MM.1S (cell line): ENCODE results near the gene RP2.

Source experiments
- DNase-seq: peaks from one replicate; pipeline ENCODE4 v3.0.0-alpha.2; 2015
- H2AFZ ChIP-seq: fragments of 300-600 bp; sonication (generic); 2 replicates; pipeline ENCODE4 v1.6.0; 2016; ENCODE audit warnings: antibody characterized with exemption, low read length
- H3F3A ChIP-seq: fragments of 300-600 bp; sonication (generic); 2 replicates; pipeline ENCODE4 v1.6.1; 2016; ENCODE audit warnings: mild to moderate bottlenecking, antibody characterized with exemption, low read length, moderate library complexity, mixed read lengths; ENCODE audit not compliant: insufficient read depth
- H3K27ac ChIP-seq: fragments of 300-600 bp; sonication (generic); 2 replicates; pipeline ENCODE4 v1.5.1; 2016; ENCODE audit warnings: mild to moderate bottlenecking, low read length
- H3K27me3 ChIP-seq: fragments of 300-600 bp; sonication (generic); replicated peaks from 2 replicates; pipeline ENCODE4 v1.6.0; 2016; ENCODE audit warnings: low read length; ENCODE audit not compliant: insufficient read depth
- H3K36me3 ChIP-seq: fragments of 300-600 bp; sonication (generic); replicated peaks from 2 replicates; pipeline ENCODE4 v1.6.1; 2016; ENCODE audit warnings: mild to moderate bottlenecking, low read length, mixed read lengths; ENCODE audit not compliant: insufficient read depth
- H3K4me1 ChIP-seq: fragments of 300-600 bp; sonication (generic); 2 replicates; pipeline ENCODE4 v1.6.1; 2016; ENCODE audit warnings: low read length, mixed read lengths
- H3K4me2 ChIP-seq: fragments of 300-600 bp; sonication (generic); 2 replicates; pipeline ENCODE4 v1.6.0; 2016; ENCODE audit warnings: low read depth, low read length
- H3K4me3 ChIP-seq: fragments of 300-600 bp; sonication (generic); 2 replicates; pipeline ENCODE4 v1.5.1; 2016; ENCODE audit warnings: low read length, mixed read lengths
- H3K79me2 ChIP-seq: fragments of 300-600 bp; sonication (generic); 2 replicates; pipeline ENCODE4 v1.6.1; 2016; ENCODE audit warnings: mixed run types, low read length, mixed read lengths
- H3K9ac ChIP-seq: fragments of 300-600 bp; sonication (generic); 2 replicates; pipeline ENCODE4 v1.6.1; 2016; ENCODE audit warnings: low read length, mixed read lengths
- H3K9me2 ChIP-seq: fragments of 300-600 bp; sonication (generic); replicated peaks from 2 replicates; pipeline ENCODE4 v1.6.1; 2016; ENCODE audit warnings: mild to moderate bottlenecking, low read length, mixed read lengths; ENCODE audit not compliant: insufficient read depth
- H3K9me3 ChIP-seq: fragments of 300-600 bp; sonication (generic); replicated peaks from 2 replicates; pipeline ENCODE4 v1.6.1; 2016; ENCODE audit warnings: mild to moderate bottlenecking, low read length, mixed read lengths; ENCODE audit not compliant: insufficient read depth
- H4K20me1 ChIP-seq: fragments of 300-600 bp; sonication (generic); 2 replicates; pipeline ENCODE4 v1.6.1; 2016; ENCODE audit warnings: mild to moderate bottlenecking, low read length, moderate library complexity, mixed read lengths; ENCODE audit not compliant: insufficient read depth
- EZH2 ChIP-seq: fragments of 300-600 bp; sonication (generic); optimal IDR thresholded peaks from 2 replicates; pipeline ENCODE3; 2017; ENCODE audit warnings: low read depth, mild to moderate bottlenecking, antibody characterized with exemption, low read length, mixed read lengths
- EZH2phosphoT487 ChIP-seq: fragments of 300-600 bp; sonication (generic); IDR thresholded peaks from 2 replicates; pipeline ENCODE4 v1.6.1; 2018; ENCODE audit warnings: antibody characterized with exemption, low read length
- TF ChIP-seq, protein P1 (sequence below): fragments of 300-600 bp; sonication (generic); IDR thresholded peaks from 2 replicates; pipeline ENCODE4 v1.5.1; 2016; ENCODE audit warnings: antibody characterized with exemption, low read length, mixed read lengths

The RP2 gene

DNA sequence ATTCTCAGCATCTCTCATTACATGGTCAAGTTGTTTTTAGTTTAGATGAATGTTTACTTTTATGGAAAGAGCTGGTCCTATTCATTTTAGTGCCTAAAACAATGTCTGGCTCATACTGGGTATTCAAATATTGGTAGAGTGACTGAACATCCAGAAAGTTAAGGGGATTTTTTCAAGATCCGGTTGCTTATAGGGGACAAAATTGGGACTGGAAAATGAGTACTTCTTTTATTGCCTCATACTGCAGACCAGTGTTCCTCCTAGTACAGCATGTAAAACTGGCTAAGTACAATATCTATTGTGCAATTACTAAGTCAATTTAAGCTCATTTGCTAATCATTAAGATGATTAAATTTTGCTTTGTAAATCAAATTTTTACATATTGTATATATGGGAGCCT, 13.9 kb downstream of the RP2 start:
- Histone ChIP-seq H3K27me3 (no peaks in the 10 kb centered on the region), H3K27ac (no peak overlapping the region), H3K36me3 (no peaks in the 10 kb centered on the region), H3K9me3 (no peaks in the 10 kb centered on the region), H3F3A (no peaks in the 10 kb centered on the region), H3K4me2 (no peak overlapping the region), H2AFZ (no peak overlapping the region), H4K20me1 (no peaks in the 10 kb centered on the region), H3K9me2 (no peaks in the 10 kb centered on the region), H3K9ac (no peak overlapping the region), H3K79me2 (peaks cover 34% of the 10 kb centered on the region), H3K4me3 (no peak overlapping the region), H3K4me1 (no peaks in the 10 kb centered on the region)
- TF ChIP-seq, protein P1, sequence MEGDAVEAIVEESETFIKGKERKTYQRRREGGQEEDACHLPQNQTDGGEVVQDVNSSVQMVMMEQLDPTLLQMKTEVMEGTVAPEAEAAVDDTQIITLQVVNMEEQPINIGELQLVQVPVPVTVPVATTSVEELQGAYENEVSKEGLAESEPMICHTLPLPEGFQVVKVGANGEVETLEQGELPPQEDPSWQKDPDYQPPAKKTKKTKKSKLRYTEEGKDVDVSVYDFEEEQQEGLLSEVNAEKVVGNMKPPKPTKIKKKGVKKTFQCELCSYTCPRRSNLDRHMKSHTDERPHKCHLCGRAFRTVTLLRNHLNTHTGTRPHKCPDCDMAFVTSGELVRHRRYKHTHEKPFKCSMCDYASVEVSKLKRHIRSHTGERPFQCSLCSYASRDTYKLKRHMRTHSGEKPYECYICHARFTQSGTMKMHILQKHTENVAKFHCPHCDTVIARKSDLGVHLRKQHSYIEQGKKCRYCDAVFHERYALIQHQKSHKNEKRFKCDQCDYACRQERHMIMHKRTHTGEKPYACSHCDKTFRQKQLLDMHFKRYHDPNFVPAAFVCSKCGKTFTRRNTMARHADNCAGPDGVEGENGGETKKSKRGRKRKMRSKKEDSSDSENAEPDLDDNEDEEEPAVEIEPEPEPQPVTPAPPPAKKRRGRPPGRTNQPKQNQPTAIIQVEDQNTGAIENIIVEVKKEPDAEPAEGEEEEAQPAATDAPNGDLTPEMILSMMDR, result no peak
- TF ChIP-seq EZH2phosphoT487 (no peak), EZH2 (no peak)
- DNase-seq, result no peak

GRCh38 chrX:46856483-46856882, 19.6 kb downstream of the RP2 start:
- no peaks in the 10 kb centered on the region for H3F3A ChIP-seq
- DNase-seq, result no peak
- no peaks in the 10 kb centered on the region for H3K36me3 ChIP-seq
- H3K9me2 ChIP-seq, result no peaks in the 10 kb centered on the region
- no peaks in the 10 kb centered on the region for H4K20me1 ChIP-seq
- H3K9me3 ChIP-seq, result no peaks in the 10 kb centered on the region
- no peak overlapping the region for H3K4me3 ChIP-seq
- no peaks in the 10 kb centered on the region for H3K4me1 ChIP-seq
- no peak overlapping the region for H2AFZ ChIP-seq
- H3K27me3 ChIP-seq, result no peaks in the 10 kb centered on the region
- TF ChIP-seq EZH2 (no peak), EZH2phosphoT487 (no peak)
- TF ChIP-seq, protein P1, result no peak
- H3K79me2 ChIP-seq, result no peaks in the 10 kb centered on the region
- no peak overlapping the region for H3K9ac ChIP-seq
- no peak overlapping the region for H3K4me2 ChIP-seq
- H3K27ac ChIP-seq, result no peak overlapping the region

- no peak overlapping the region for H2AFZ ChIP-seq
- H3K9me2 ChIP-seq, result no peaks in the 10 kb centered on the region
- TF ChIP-seq, protein P1, result no peak
- no peak for TF ChIP-seq EZH2phosphoT487
- TF ChIP-seq EZH2, result no peak
- H3K27me3 ChIP-seq, result no peaks in the 10 kb centered on the region
- H3K9ac ChIP-seq, result no peak overlapping the region
- H3K27ac ChIP-seq, result no peak overlapping the region
- H3K36me3 ChIP-seq, result no peaks in the 10 kb centered on the region
- no peaks in the 10 kb centered on the region for H3K79me2 ChIP-seq
- H3K4me1 ChIP-seq, result no peaks in the 10 kb centered on the region
- no peaks in the 10 kb centered on the region for H4K20me1 ChIP-seq
- DNase-seq, result no peak
- no peaks in the 10 kb centered on the region for H3K9me3 ChIP-seq
- H3K4me2 ChIP-seq, result no peak overlapping the region
- no peak overlapping the region for H3K4me3 ChIP-seq
- H3F3A ChIP-seq, result no peaks in the 10 kb centered on the region
Measured at GRCh38 chrX:46860557-46860956, 23.7 kb downstream of the RP2 start.
